H9 (cell line): ENCODE measurements around the gene DSTN. TPM values are rescaled to one million over a fixed set of nuclear protein-coding genes. Genes with fewer than 3 reads are reported as not detected.

Source experiments
- DNase-seq: peaks from one replicate; pipeline ENCODE4 v3.0.0-alpha.2; 2017
- H2AFZ ChIP-seq: one replicate; pipeline ENCODE4 v1.6.1; 2013; ENCODE audit warnings: mild to moderate bottlenecking, low read length, control low read depth, moderate library complexity
- H2AK5ac ChIP-seq: 2 replicates; pipeline ENCODE4 v1.6.1; 2013; ENCODE audit warnings: low read length, control low read depth, mixed read lengths; ENCODE audit not compliant: insufficient read length
- H2BK120ac ChIP-seq: one replicate; pipeline ENCODE4 v1.6.1; 2013; ENCODE audit warnings: low read depth, mild to moderate bottlenecking, low read length, control low read depth, inconsistent platforms; ENCODE audit not compliant: poor library complexity, severe bottlenecking
- H2BK12ac ChIP-seq: 2 replicates; pipeline ENCODE4 v1.6.1; 2013; ENCODE audit warnings: low read length, control low read depth, mixed read lengths, low read depth; ENCODE audit not compliant: insufficient read length
- H2BK15ac ChIP-seq: 2 replicates; pipeline ENCODE4 v1.6.1; 2013; ENCODE audit warnings: low read depth, low read length, control low read depth
- H2BK20ac ChIP-seq: one replicate; pipeline ENCODE4 v1.6.1; 2013; ENCODE audit warnings: low read depth, mild to moderate bottlenecking, low read length, control low read depth, inconsistent platforms; ENCODE audit not compliant: poor library complexity, severe bottlenecking
- H2BK5ac ChIP-seq: 2 replicates; pipeline ENCODE4 v1.6.1; 2013; ENCODE audit warnings: low read length, control low read depth, mixed read lengths; ENCODE audit not compliant: insufficient read length
- H3K14ac ChIP-seq: 2 replicates; pipeline ENCODE4 v1.6.1; 2013; ENCODE audit warnings: low read length, control low read depth; ENCODE audit not compliant: insufficient read depth
- H3K18ac ChIP-seq: 2 replicates; pipeline ENCODE4 v1.6.1; 2013; ENCODE audit warnings: low read depth, mild to moderate bottlenecking, mixed read lengths, low read length, control low read depth; ENCODE audit not compliant: insufficient read length
- H3K23ac ChIP-seq: 2 replicates; pipeline ENCODE4 v1.6.1; 2013; ENCODE audit warnings: low read length, control low read depth, mixed read lengths, low read depth; ENCODE audit not compliant: insufficient read length
- H3K23me2 ChIP-seq: 2 replicates; pipeline ENCODE4 v1.6.1; 2013; ENCODE audit warnings: low read depth, mild to moderate bottlenecking, mixed read lengths, low read length, control low read depth; ENCODE audit not compliant: insufficient read length, poor library complexity, severe bottlenecking
- H3K27ac ChIP-seq: 2 replicates; pipeline ENCODE4 v1.5.1; 2013; ENCODE audit warnings: low read length, control low read depth, mixed read lengths, low read depth; ENCODE audit not compliant: insufficient read length
- H3K27me3 ChIP-seq: 2 replicates; pipeline ENCODE4 v1.6.1; 2013; ENCODE audit warnings: low read length, control low read depth, inconsistent platforms; ENCODE audit not compliant: insufficient read depth
- H3K4ac ChIP-seq: 2 replicates; pipeline ENCODE4 v1.6.1; 2013; ENCODE audit warnings: low read depth, mild to moderate bottlenecking, control low read depth, inconsistent platforms, low read length, moderate library complexity
- H3K4me1 ChIP-seq: 2 replicates; pipeline ENCODE4 v1.6.1; 2013; ENCODE audit warnings: low read length, control low read depth, inconsistent platforms; ENCODE audit not compliant: insufficient read depth
- H3K4me2 ChIP-seq: 2 replicates; pipeline ENCODE4 v1.6.1; 2013; ENCODE audit warnings: low read length, control low read depth, mixed read lengths; ENCODE audit not compliant: insufficient read length, insufficient read depth
- H3K56ac ChIP-seq: 2 replicates; pipeline ENCODE4 v1.6.1; 2013; ENCODE audit warnings: low read depth, mild to moderate bottlenecking, mixed read lengths, low read length, control low read depth; ENCODE audit not compliant: insufficient read length
- H3K79me1 ChIP-seq: 2 replicates; pipeline ENCODE4 v1.6.1; 2013; ENCODE audit warnings: low read depth, mild to moderate bottlenecking, moderate library complexity, low read length, control low read depth, inconsistent platforms; ENCODE audit not compliant: insufficient read depth, poor library complexity, severe bottlenecking
- H3K79me2 ChIP-seq: 2 replicates; pipeline ENCODE4 v1.6.1; 2013; ENCODE audit warnings: low read length, control low read depth, inconsistent platforms; ENCODE audit not compliant: insufficient read depth
- H3K9ac ChIP-seq: 2 replicates; pipeline ENCODE4 v1.6.1; 2013; ENCODE audit warnings: low read length, control low read depth, mixed read lengths; ENCODE audit not compliant: insufficient read length; ENCODE audit errors: extremely low read depth
- H3K9me3 ChIP-seq: one replicate; pipeline ENCODE4 v1.6.1; 2013; ENCODE audit warnings: low read depth, low read length, inconsistent platforms; ENCODE audit not compliant: control insufficient read depth
- H3T11ph ChIP-seq: one replicate; pipeline ENCODE4 v1.6.1; 2013; ENCODE audit warnings: mild to moderate bottlenecking, low read length, control low read depth, inconsistent platforms
- H4K20me1 ChIP-seq: one replicate; pipeline ENCODE4 v1.6.1; 2013; ENCODE audit not compliant: control insufficient read depth, insufficient read length, insufficient read depth
- H4K5ac ChIP-seq: 2 replicates; pipeline ENCODE4 v1.6.1; 2013; ENCODE audit warnings: low read depth, mild to moderate bottlenecking, mixed read lengths, low read length, control low read depth; ENCODE audit not compliant: insufficient read length
- H4K8ac ChIP-seq: replicated peaks from 2 replicates; pipeline ENCODE4 v1.6.1; 2013; ENCODE audit warnings: low read length, control low read depth, mixed read lengths, low read depth; ENCODE audit not compliant: insufficient read length
- H4K91ac ChIP-seq: 2 replicates; pipeline ENCODE4 v1.6.1; 2013; ENCODE audit warnings: low read depth, mild to moderate bottlenecking, moderate library complexity, mixed read lengths, low read length, control low read depth; ENCODE audit not compliant: insufficient read length
- H3K27ac Mint-ChIP-seq, 3 experiments: 2 replicates in 2 of 3; 3 replicates in 1 of 3; pipeline ENCODE4 v1.8.0; 2020 to 2021; ENCODE audit warnings: mixed read lengths in 3 of 3, mild to moderate bottlenecking in 1 of 3, moderate library complexity in 1 of 3
- H3K27me3 Mint-ChIP-seq: 2 replicates; pipeline ENCODE4 v1.8.0; 2021; ENCODE audit warnings: low read depth, mild to moderate bottlenecking, moderate library complexity, mixed read lengths
- H3K36me3 Mint-ChIP-seq, 3 experiments: 2 replicates in 2 of 3; 3 replicates in 1 of 3; pipeline ENCODE4 v1.8.0; 2020 to 2021; ENCODE audit warnings: low read depth in 3 of 3, mixed read lengths in 3 of 3; ENCODE audit not compliant: insufficient read depth in 1 of 3
- H3K4me1 Mint-ChIP-seq, 2 experiments: 2 replicates each; pipeline ENCODE4 v1.8.0; 2020; ENCODE audit warnings: mixed read lengths in 2 of 2
- H3K4me3 Mint-ChIP-seq, 2 experiments: 2 replicates in 1 of 2; 3 replicates in 1 of 2; pipeline ENCODE4 v1.8.0; 2020 to 2021; ENCODE audit warnings: mild to moderate bottlenecking in 2 of 2, mixed read lengths in 2 of 2, moderate library complexity in 1 of 2
- H3K9me3 Mint-ChIP-seq, 2 experiments: 2 replicates in 1 of 2; 3 replicates in 1 of 2; pipeline ENCODE4 v1.8.0; 2020; ENCODE audit warnings: mild to moderate bottlenecking in 2 of 2, mixed read lengths in 2 of 2, moderate library complexity in 1 of 2
- total RNA-seq: library from RNA; stranded (reverse); gene quantifications from 2 replicates; pipeline ENCODE4 v1.2.1, GENCODE V29; 2021
- TF ChIP-seq, protein P1 (sequence below): fragments of 200-600 bp; sonication (generic); conservative IDR thresholded peaks from 3 replicates; pipeline ENCODE4 v1.8.0; 2021; ENCODE audit warnings: antibody characterized with exemption, mild to moderate bottlenecking

DSTN gene
- total RNA-seq, 1 experiment from 2014 or later = 145 TPM

DNA sequence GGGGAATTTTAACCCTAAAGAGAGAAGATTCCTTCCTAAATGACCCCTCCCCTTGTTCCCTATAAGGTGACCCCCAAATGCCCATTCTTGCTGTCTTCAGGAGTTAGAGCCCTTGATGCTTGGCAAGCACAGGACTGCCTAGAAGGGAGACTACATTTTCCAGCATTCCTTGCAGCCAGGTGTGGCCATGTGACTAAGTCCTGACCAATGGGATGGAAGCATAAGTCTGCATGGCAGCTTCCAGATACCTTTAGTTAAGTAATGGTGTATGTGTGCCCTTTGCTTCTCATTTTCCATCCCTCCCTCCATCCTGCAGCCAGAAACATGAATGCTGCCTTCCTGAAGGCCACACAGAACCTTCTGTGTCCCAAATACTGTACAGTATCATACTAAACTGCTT, 44.2 kb upstream of the DSTN start:
- Histone ChIP-seq H3K4me1 (no peaks in the 10 kb centered on the region), H3K23ac (no peak overlapping the region), H3K9me3 (no peaks in the 10 kb centered on the region), H3K18ac (no peak overlapping the region), H2BK15ac (no peak overlapping the region), H3K9ac (no peak overlapping the region), H4K8ac (no peak overlapping the region), H2BK20ac (no peak overlapping the region), H3K27me3 (no peaks in the 10 kb centered on the region), H3K4ac (no peak overlapping the region), H3K79me2 (no peaks in the 10 kb centered on the region), H3K4me2 (peak overlapping the region; percentile 36), H3T11ph (no peak overlapping the region), H2BK5ac (no peak overlapping the region), H3K14ac (no peak overlapping the region), H2AFZ (peak overlapping the region; percentile 96), H2BK120ac (no peak overlapping the region), H3K56ac (no peak overlapping the region), H2BK12ac (no peak overlapping the region), H3K23me2 (no peaks in the 10 kb centered on the region), H4K5ac (no peak overlapping the region), H3K79me1 (no peaks in the 10 kb centered on the region), H3K27ac (no peak overlapping the region), H2AK5ac (no peak overlapping the region), H4K91ac (no peak overlapping the region), H4K20me1 (no peaks in the 10 kb centered on the region)
- H3K27ac Mint-ChIP-seq = no peak overlapping the region
- H3K4me3 Mint-ChIP-seq = 0 out of 5 replicates have a peak overlapping the region, but pooled peaks of 1 of the 2 experiments have one; percentile 13
- H3K9me3 Mint-ChIP-seq = no peaks in the 10 kb centered on the region
- H3K27me3 Mint-ChIP-seq = peaks cover 16% of the 10 kb centered on the region
- DNase-seq = peak; percentile 74
- peaks cover 6 to 12% of the 10 kb centered on the region in 2 experiments for H3K4me1 Mint-ChIP-seq
- TF ChIP-seq, protein P1, sequence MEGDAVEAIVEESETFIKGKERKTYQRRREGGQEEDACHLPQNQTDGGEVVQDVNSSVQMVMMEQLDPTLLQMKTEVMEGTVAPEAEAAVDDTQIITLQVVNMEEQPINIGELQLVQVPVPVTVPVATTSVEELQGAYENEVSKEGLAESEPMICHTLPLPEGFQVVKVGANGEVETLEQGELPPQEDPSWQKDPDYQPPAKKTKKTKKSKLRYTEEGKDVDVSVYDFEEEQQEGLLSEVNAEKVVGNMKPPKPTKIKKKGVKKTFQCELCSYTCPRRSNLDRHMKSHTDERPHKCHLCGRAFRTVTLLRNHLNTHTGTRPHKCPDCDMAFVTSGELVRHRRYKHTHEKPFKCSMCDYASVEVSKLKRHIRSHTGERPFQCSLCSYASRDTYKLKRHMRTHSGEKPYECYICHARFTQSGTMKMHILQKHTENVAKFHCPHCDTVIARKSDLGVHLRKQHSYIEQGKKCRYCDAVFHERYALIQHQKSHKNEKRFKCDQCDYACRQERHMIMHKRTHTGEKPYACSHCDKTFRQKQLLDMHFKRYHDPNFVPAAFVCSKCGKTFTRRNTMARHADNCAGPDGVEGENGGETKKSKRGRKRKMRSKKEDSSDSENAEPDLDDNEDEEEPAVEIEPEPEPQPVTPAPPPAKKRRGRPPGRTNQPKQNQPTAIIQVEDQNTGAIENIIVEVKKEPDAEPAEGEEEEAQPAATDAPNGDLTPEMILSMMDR = no peak
- H3K36me3 Mint-ChIP-seq = no peaks in the 10 kb centered on the region; a peak in 1 of 7 replicates
